Hair follicular keratinocyte (primary cell): ENCODE data around the gene CELA1. TPM values are rescaled to one million over a fixed set of nuclear protein-coding genes. Genes with fewer than 3 reads are reported as not detected.

Experiments
- total RNA-seq: library from RNA; depleted of rRNA; stranded (reverse); fragments of >200 nt; gene quantifications from 2 replicates; pipeline ENCODE4 v1.2.3, GENCODE V29; 2015

The CELA1 gene
- total RNA-seq, result not detected in 2 replicates

GRCh38 chr12:51346581-51346980 is at the start of gene CELA1:
Gene CELA1 (minus strand): TSS chr12:51346679. CDS start chr12:51346638, 41 bp downstream.

GRCh38 chr12:51391283-51392123 is 45.0 kb upstream of the CELA1 start, which contains the start of gene GALNT6:
Gene GALNT6 (minus strand): TSS chr12:51391406. CDS start chr12:51379781, 11,625 bp downstream.

GRCh38 chr12:51323966-51324895 is 22.2 kb downstream of the CELA1 start, which contains the start of gene BIN2:
Gene BIN2 (minus strand): TSS chr12:51324174. CDS start chr12:51324102, 72 bp downstream.

Other genes starting within 250 kb of the CELA1 start
- gene TFCP2, start 173.5 kb downstream of the CELA1 start, total RNA-seq, result 8.7 and 8.9 TPM in 2 replicates
- 0.57 and 1.2 TPM in 2 replicates for gene POU6F1, start 128.6 kb downstream of the CELA1 start, total RNA-seq
- gene DAZAP2, start 107.9 kb downstream of the CELA1 start, total RNA-seq, result 157 and 166 TPM in 2 replicates
- gene SMAGP, start 76.3 kb downstream of the CELA1 start, total RNA-seq, result 21.9 and 23.0 TPM in 2 replicates
- gene BIN2, start 22.5 kb downstream of the CELA1 start, total RNA-seq, result not detected in 2 replicates
- 47.2 and 72.2 TPM in 2 replicates for gene GALNT6, start 44.7 kb upstream of the CELA1 start, total RNA-seq
- gene SLC4A8, start 78.2 kb upstream of the CELA1 start, total RNA-seq, result 0.30 and 0.70 TPM in 2 replicates
- 0.23 and 0.30 TPM in 2 replicates for gene SCN8A, start 244.6 kb upstream of the CELA1 start, total RNA-seq